Vagina (tissue), 2 donors: ENCODE measurements around the gene KCNE4.

Experiments
- POLR2A ChIP-seq, 2 donors: fragments of 450-650 bp; IDR thresholded peaks; one replicate each; pipeline ENCODE4 v1.6.1; 2017; ENCODE audit warnings: antibody characterized with exemption in 2 of 2, mild to moderate bottlenecking in 2 of 2, moderate library complexity in 2 of 2
- POLR2AphosphoS5 ChIP-seq, 2 donors: sonication (generic); formaldehyde crosslinking; IDR thresholded peaks; one replicate each; pipeline ENCODE4 v1.9.0; 2017; ENCODE audit warnings: antibody characterized with exemption in 2 of 2, mild to moderate bottlenecking in 2 of 2, low read depth in 1 of 2; ENCODE audit not compliant: insufficient read depth in 1 of 2
- TF ChIP-seq, protein P1 (sequence below), 3 experiments: fragments of 450-650 bp in 2 of 3; fragments of 200-600 bp in 1 of 3; sonication (generic) in 1 of 3; IDR thresholded peaks; one replicate each; pipeline ENCODE4 v1.5.1; 2017 to 2019; ENCODE audit warnings: antibody characterized with exemption in 3 of 3, mild to moderate bottlenecking in 2 of 3, moderate library complexity in 2 of 3

GRCh38 chr2:223100061-223100511 lies 48.1 kb downstream of the KCNE4 start:
- TF ChIP-seq POLR2A (IDR thresholded peaks at IDR 0.05) (no peak), POLR2AphosphoS5 (IDR thresholded peaks at IDR 0.05; ENCODE audit: insufficient read depth in 1 of 2, low read depth in 1 of 2) (no peak)
- TF ChIP-seq, protein P1, sequence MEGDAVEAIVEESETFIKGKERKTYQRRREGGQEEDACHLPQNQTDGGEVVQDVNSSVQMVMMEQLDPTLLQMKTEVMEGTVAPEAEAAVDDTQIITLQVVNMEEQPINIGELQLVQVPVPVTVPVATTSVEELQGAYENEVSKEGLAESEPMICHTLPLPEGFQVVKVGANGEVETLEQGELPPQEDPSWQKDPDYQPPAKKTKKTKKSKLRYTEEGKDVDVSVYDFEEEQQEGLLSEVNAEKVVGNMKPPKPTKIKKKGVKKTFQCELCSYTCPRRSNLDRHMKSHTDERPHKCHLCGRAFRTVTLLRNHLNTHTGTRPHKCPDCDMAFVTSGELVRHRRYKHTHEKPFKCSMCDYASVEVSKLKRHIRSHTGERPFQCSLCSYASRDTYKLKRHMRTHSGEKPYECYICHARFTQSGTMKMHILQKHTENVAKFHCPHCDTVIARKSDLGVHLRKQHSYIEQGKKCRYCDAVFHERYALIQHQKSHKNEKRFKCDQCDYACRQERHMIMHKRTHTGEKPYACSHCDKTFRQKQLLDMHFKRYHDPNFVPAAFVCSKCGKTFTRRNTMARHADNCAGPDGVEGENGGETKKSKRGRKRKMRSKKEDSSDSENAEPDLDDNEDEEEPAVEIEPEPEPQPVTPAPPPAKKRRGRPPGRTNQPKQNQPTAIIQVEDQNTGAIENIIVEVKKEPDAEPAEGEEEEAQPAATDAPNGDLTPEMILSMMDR (IDR thresholded peaks at IDR 0.05) = no peak
